Activated CD4-positive, alpha-beta T cell treated with anti-CD3 and anti-CD28 coated beads for 48 hours (primary cell): ENCODE data around the gene RFPL1.
A peak's percentile ranks its signal among the peaks of the same experiment; 100 is the strongest.
"Not testable (repeated sequence)": the region's sequence is repeated elsewhere in the genome, so short reads cannot be mapped to it uniquely, and the experiment has no call there.

Experiments
- DNase-seq: peaks from one replicate; pipeline ENCODE4 v3.0.0-alpha.2; 2020

Gene RFPL1

GRCh38 chr22:29479417-29480261, 41.3 kb downstream of the RFPL1 start, which contains the start of gene NEFH:
NEFH (plus strand) TSS chr22:29480218; CDS start chr22:29480263, 45 bp downstream.
- no peak for DNase-seq

GRCh38 chr22:29480262-29480511, 41.8 kb downstream of the RFPL1 start:
- DNase-seq: no peak

- peak; percentile 67 for DNase-seq
Observed at GRCh38 chr22:29480512-29481264, 42.3 kb downstream of the RFPL1 start.

- no peak for DNase-seq
Observed at GRCh38 chr22:29481265-29482000, 43.0 kb downstream of the RFPL1 start.

DNA sequence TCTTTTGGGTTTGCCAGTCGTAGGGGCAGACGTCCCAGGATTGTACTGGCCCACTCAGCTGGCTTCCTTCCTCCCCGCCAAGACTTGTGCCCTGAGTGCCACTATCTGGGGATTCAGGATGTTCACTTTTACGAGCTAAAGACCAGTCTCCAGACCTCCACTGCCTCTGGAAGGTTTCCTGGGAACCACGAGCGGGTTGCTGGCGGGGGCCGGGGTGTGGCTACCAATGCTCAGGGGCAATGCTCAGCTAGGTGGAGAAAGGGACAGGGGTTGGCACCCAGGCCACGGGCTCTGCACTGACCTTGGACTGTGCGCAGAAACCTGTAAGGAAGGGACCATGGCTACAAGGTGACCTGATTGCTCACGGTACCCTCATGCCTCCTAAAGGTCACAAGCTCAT, 43.9 kb downstream of the RFPL1 start:
- DNase-seq: no peak

DNA sequence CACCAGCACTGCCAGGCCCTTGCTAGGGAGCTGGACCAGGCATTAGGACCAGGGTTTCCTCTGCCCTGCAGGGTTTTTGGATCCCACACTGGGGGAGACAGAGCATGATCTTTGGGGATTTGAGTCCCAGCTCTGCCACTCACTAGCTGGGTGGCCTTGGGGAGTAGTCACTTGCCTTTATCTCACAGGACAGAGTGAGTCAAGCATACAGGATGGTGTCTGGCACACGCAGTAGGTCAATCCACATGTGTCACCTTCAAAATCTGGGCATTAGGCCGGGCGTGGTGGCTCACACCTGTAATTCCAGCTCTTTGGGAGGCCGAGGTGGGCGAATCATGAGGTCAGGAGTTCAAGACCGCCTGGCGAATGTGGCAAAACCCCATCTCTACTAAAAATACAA, 44.3 kb downstream of the RFPL1 start:
- DNase-seq: no peak

GRCh38 chr22:29483254-29483653, 44.9 kb downstream of the RFPL1 start:
- DNase-seq: no peak

DNA sequence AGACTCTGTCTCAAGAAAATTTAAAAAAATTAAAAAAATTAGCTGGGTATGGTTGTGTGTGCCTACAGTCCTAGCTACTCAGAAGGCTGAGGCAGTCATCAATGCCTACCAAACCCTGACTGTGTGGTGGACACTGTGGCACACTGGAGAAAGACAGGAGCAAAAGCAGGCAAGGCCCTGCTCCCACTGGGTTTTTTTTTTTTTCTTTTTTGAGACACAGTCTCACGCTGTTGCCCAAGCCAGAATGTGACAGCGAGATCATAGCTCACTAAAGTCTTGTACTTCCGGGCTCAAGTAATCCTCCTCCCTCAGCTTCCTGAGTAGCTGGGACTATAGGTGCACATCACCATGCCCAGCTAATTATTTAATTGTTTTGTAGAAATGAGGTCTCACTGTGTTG, 46.3 kb downstream of the RFPL1 start:
- no peak for DNase-seq

- no peak for DNase-seq
Observed at GRCh38 chr22:29485448-29485847, 47.1 kb downstream of the RFPL1 start.

DNA sequence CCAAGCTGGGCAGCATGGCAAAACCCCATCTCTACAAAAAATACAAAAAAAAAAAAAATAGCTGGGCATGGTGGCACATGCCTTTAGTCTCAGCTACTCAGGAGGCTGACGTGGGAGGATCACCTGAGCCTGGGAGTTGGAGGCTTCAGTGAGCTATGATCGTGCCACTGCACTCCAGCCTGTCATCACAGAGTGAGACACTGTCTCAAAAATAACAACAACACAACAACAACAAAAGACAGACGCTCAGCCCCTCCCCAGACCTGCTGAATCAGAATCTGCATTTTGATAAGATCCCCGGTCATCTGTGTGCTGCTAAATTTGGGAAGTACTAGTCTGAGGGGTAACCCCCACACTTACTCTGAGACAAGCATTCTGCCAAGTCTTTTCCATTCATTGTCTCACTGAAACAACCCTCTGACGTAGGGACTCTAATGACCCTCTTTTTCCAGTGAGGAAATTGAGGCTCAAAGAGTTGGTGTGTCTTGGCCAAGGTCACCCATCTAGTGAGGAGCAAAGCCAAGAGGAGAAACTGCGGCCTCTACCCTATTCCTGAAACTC, 49.1 kb downstream of the RFPL1 start:
- no peak for DNase-seq

DNA sequence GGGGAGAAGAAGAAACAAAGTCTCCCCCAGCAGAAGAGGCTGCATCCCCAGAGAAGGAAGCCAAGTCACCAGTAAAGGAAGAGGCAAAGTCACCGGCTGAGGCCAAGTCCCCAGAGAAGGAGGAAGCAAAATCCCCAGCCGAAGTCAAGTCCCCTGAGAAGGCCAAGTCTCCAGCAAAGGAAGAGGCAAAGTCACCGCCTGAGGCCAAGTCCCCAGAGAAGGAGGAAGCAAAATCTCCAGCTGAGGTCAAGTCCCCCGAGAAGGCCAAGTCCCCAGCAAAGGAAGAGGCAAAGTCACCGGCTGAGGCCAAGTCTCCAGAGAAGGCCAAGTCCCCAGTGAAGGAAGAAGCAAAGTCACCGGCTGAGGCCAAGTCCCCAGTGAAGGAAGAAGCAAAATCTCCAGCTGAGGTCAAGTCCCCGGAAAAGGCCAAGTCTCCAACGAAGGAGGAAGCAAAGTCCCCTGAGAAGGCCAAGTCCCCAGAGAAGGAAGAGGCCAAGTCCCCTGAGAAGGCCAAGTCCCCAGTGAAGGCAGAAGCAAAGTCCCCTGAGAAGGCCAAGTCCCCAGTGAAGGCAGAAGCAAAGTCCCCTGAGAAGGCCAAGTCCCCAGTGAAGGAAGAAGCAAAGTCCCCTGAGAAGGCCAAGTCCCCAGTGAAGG, 50.9 kb downstream of the RFPL1 start:
- DNase-seq: not testable (repeated sequence)

DNA sequence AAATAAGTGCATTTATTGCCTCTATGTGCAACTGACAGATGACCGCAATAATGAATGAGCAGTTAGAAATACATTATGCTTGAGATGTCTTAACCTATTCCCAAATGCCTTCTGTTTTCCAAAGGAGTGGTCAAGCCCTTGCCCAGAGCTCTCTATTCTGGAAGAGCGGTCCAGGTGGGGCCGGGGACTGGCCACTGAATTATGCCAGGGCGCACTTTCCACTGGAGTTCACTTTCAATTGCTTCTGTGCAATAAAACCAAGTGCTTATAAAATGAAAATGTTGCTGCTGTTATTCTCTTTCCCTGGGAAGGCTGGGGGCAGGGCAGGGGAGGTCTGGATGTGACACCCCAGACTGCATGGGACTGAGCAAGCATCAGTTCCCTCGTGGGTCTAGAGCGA, 52.6 kb downstream of the RFPL1 start:
- no peak for DNase-seq
